ENCODE measurements around the gene STON2. TPM values are rescaled to one million over a fixed set of nuclear protein-coding genes. Genes with fewer than 3 reads are reported as not detected.

STON2 gene
- total and polyA plus RNA-seq, 2 of the 13 experiments (the other 11 are each of a cell fraction or from before 2014, with no cell fraction given), result 2.1 to 11.0 TPM

DNA sequence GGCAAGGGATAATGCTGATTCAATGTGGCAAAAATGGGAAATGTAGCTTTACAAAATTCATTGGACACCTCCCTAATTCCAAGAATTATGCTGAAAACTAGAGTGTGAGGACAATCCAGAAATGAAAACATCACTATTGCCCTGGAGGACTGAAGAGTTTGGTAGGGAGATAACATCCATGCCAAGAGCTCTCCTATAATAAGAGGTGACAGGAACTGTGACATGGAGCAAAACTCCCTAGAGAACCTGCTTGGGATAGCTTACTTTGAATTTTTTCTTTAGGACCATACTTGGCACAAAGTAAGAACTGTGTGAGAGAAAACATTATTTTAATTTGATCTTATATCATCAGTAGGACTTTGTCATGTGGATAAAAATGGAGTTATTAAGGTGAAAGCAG is 48.9 kb downstream of the STON2 start:
- intact Hi-C loops (cut with micrococcal nuclease; ENCODE audit: unreplicated experiment) (no loop called here), in situ Hi-C loops (cut with HindIII; ENCODE audit: extremely low pct_ligation_motif_present, low pct_unique_long_range_greater_than_20kb) (no loop called here)
- Histone ChIP-seq H3K27me3 (ENCODE audit: control insufficient read depth in 1 of 2, insufficient read depth in 2 of 2, low read length in 2 of 2) (no peaks in the 10 kb centered on the region), H3K9ac (ENCODE audit: insufficient read depth, low read depth, low read length) (no peak overlapping the region), H3K4me3 (replicated peaks in 1 of 3; ENCODE audit: insufficient read depth in 1 of 3, low read depth in 2 of 3, low read length in 3 of 3) (no peak overlapping the region), H3K27ac (ENCODE audit: extremely low read length, insufficient read depth, low read length) (no peak overlapping the region), H3K9me3 (ENCODE audit: low read length) (no peaks in the 10 kb centered on the region; the same call in 1 of the 2 replicates), H3K79me2 (ENCODE audit: insufficient read depth, low read length) (no peaks in the 10 kb centered on the region), H3K4me1 (ENCODE audit: insufficient read depth, low read length) (no peaks in the 10 kb centered on the region), H4K20me1 (ENCODE audit: insufficient read depth, low read length) (no peaks in the 10 kb centered on the region), H3K4me2 (ENCODE audit: low read depth, low read length) (no peak overlapping the region), H2AFZ (ENCODE audit: low read length) (no peak overlapping the region), H3K36me3 (replicated peaks in 1 of 2; ENCODE audit: control insufficient read depth in 1 of 2, insufficient read depth in 2 of 2, low read length in 2 of 2) (no peaks in the 10 kb centered on the region)
- no peak for ATAC-seq
- BruUV-seq (replicated peaks), result no TSS peak
- TF ChIP-seq ZNF7 (CRISPR knock-in tag; IDR thresholded peaks at IDR 0.05), result peak; percentile 91
- TF ChIP-seq PRPF4 (IDR thresholded peaks at IDR 0.05; ENCODE audit: low read depth, low read length, poor library complexity, severe bottlenecking), result no peak
- FAIRE-seq, result no peak
- no peak for DNase-seq (ENCODE audit: low spot score)
- ChIA-PET POLR2A (no interaction called here), CTCF (ENCODE audit: low intra/inter-chr PET ratio, low total read pairs) (no interaction called here)

DNA sequence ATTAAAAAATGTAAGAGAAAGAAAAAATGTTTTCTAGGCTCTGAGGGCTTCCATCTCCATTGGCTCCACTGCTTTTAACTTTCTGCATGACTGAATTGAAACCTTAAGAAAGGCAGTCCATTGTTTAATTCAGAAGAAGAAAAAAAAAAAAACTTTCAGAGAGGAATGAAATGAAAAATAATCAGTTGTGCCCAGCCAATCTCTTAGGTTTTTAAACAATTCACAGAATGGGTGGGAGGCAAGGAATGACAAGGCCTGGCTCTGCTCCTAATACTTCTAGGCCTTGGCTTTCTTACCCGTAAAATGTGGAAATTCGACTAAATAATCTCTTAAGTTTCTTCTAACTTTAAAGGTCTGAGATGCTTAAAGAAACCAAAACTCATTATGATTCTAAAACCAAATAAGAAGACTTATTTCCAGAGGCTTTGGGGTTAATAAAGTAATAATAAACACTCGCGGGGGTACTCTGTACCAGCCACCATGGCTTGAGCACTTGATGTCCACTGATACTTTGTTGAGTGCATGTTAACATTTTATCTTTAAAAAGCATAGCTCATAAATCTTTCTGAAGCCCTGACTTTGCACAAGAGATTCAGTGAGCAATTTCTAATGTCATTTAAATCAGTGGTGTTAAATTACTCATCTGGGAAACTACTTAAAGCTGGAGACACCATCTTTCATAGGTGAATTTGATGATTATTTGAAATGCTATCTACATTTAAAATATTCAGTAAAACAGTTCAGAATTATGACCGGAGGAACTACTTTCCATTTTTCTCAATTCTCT is 49.6 kb downstream of the STON2 start:
- no peak for ATAC-seq
- Histone ChIP-seq H3K79me2 (ENCODE audit: insufficient read depth, low read length) (no peaks in the 10 kb centered on the region), H3K36me3 (replicated peaks in 1 of 2; ENCODE audit: control insufficient read depth in 1 of 2, insufficient read depth in 2 of 2, low read length in 2 of 2) (no peaks in the 10 kb centered on the region), H4K20me1 (ENCODE audit: insufficient read depth, low read length) (no peaks in the 10 kb centered on the region), H2AFZ (ENCODE audit: low read length) (no peak overlapping the region), H3K4me1 (ENCODE audit: insufficient read depth, low read length) (no peaks in the 10 kb centered on the region), H3K9ac (ENCODE audit: insufficient read depth, low read depth, low read length) (no peak overlapping the region), H3K9me3 (ENCODE audit: low read length) (no peaks in the 10 kb centered on the region; the same call in 1 of the 2 replicates), H3K4me3 (replicated peaks in 1 of 3; ENCODE audit: insufficient read depth in 1 of 3, low read depth in 2 of 3, low read length in 3 of 3) (no peak overlapping the region), H3K4me2 (ENCODE audit: low read depth, low read length) (no peak overlapping the region), H3K27ac (ENCODE audit: extremely low read length, insufficient read depth, low read length) (no peak overlapping the region), H3K27me3 (ENCODE audit: control insufficient read depth in 1 of 2, insufficient read depth in 2 of 2, low read length in 2 of 2) (no peaks in the 10 kb centered on the region)
- no peak for FAIRE-seq
- intact Hi-C loops (cut with micrococcal nuclease; ENCODE audit: unreplicated experiment) (no loop called here), in situ Hi-C loops (cut with HindIII; ENCODE audit: extremely low pct_ligation_motif_present, low pct_unique_long_range_greater_than_20kb) (no loop called here)
- 83% methylated on average over 5 of the region's 5 CpGs for WGBS (ENCODE audit: low lambda C conversion rate)
- BruUV-seq (replicated peaks), result no TSS peak
- no peak for DNase-seq (ENCODE audit: low spot score)
- CTCF ChIA-PET (ENCODE audit: low intra/inter-chr PET ratio, low total read pairs), result no interaction called here
- POLR2A ChIA-PET, result no interaction called here
- TF ChIP-seq, protein P1, sequence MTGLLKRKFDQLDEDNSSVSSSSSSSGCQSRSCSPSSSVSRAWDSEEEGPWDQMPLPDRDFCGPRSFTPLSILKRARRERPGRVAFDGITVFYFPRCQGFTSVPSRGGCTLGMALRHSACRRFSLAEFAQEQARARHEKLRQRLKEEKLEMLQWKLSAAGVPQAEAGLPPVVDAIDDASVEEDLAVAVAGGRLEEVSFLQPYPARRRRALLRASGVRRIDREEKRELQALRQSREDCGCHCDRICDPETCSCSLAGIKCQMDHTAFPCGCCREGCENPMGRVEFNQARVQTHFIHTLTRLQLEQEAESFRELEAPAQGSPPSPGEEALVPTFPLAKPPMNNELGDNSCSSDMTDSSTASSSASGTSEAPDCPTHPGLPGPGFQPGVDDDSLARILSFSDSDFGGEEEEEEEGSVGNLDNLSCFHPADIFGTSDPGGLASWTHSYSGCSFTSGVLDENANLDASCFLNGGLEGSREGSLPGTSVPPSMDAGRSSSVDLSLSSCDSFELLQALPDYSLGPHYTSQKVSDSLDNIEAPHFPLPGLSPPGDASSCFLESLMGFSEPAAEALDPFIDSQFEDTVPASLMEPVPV (CRISPR knock-in tag; IDR thresholded peaks at IDR 0.05), result no peak
- TF ChIP-seq MYNN (CRISPR knock-in tag; IDR thresholded peaks at IDR 0.05; ENCODE audit: low read depth) (no peak), MEIS1 (CRISPR knock-in tag; IDR thresholded peaks at IDR 0.05; ENCODE audit: borderline replicate concordance) (no peak), ZNF530 (CRISPR knock-in tag; IDR thresholded peaks at IDR 0.05; ENCODE audit: low read depth) (no peak), ZFP90 (CRISPR knock-in tag; IDR thresholded peaks at IDR 0.05; ENCODE audit: borderline replicate concordance) (no peak), ZKSCAN8 (CRISPR knock-in tag; IDR thresholded peaks at IDR 0.05; ENCODE audit: borderline replicate concordance) (no peak), ZNF556 (CRISPR knock-in tag; IDR thresholded peaks at IDR 0.05; ENCODE audit: borderline replicate concordance) (no peak), NCOR1 (IDR thresholded peaks at IDR 0.05; ENCODE audit: borderline replicate concordance, low read length) (no peak)
- TF ChIP-seq, protein P2, sequence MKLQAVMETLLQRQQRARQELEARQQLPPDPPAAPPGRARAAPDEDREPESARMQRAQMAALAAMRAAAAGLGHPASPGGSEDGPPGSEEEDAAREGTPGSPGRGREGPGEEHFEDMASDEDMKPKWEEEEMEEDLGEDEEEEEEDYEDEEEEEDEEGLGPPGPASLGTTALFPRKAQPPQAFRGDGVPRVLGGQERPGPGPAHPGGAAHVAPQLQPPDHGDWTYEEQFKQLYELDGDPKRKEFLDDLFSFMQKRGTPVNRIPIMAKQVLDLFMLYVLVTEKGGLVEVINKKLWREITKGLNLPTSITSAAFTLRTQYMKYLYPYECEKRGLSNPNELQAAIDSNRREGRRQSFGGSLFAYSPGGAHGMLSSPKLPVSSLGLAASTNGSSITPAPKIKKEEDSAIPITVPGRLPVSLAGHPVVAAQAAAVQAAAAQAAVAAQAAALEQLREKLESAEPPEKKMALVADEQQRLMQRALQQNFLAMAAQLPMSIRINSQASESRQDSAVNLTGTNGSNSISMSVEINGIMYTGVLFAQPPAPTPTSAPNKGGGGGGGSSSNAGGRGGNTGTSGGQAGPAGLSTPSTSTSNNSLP (IDR thresholded peaks at IDR 0.05; ENCODE audit: low read depth, low read length), result no peak
- TF ChIP-seq, protein P3, sequence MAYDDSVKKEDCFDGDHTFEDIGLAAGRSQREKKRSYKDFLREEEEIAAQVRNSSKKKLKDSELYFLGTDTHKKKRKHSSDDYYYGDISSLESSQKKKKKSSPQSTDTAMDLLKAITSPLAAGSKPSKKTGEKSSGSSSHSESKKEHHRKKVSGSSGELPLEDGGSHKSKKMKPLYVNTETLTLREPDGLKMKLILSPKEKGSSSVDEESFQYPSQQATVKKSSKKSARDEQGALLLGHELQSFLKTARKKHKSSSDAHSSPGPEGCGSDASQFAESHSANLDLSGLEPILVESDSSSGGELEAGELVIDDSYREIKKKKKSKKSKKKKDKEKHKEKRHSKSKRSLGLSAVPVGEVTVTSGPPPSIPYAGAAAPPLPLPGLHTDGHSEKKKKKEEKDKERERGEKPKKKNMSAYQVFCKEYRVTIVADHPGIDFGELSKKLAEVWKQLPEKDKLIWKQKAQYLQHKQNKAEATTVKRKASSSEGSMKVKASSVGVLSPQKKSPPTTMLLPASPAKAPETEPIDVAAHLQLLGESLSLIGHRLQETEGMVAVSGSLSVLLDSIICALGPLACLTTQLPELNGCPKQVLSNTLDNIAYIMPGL (CRISPR knock-in tag; IDR thresholded peaks at IDR 0.05; ENCODE audit: borderline replicate concordance in 1 of 2, low read depth in 1 of 2), result no peak
